ENCODE measurements around the gene IRX5.

Gene IRX5

GRCh38 chr16:54952195-54952594, 21.5 kb downstream of the IRX5 start:
- FAIRE-seq (no peak), DNase-seq (ENCODE audit: insufficient read length, low spot score) (no peak)
- TF ChIP-seq, protein P1, sequence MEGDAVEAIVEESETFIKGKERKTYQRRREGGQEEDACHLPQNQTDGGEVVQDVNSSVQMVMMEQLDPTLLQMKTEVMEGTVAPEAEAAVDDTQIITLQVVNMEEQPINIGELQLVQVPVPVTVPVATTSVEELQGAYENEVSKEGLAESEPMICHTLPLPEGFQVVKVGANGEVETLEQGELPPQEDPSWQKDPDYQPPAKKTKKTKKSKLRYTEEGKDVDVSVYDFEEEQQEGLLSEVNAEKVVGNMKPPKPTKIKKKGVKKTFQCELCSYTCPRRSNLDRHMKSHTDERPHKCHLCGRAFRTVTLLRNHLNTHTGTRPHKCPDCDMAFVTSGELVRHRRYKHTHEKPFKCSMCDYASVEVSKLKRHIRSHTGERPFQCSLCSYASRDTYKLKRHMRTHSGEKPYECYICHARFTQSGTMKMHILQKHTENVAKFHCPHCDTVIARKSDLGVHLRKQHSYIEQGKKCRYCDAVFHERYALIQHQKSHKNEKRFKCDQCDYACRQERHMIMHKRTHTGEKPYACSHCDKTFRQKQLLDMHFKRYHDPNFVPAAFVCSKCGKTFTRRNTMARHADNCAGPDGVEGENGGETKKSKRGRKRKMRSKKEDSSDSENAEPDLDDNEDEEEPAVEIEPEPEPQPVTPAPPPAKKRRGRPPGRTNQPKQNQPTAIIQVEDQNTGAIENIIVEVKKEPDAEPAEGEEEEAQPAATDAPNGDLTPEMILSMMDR (IDR thresholded peaks at IDR 0.05; ENCODE audit: insufficient read depth, missing control alignments): no peak

- TF ChIP-seq, protein P1 (IDR thresholded peaks at IDR 0.05; ENCODE audit: insufficient read depth, missing control alignments): no peak
- FAIRE-seq: no peak
Observed at GRCh38 chr16:54953461-54953860, 22.8 kb downstream of the IRX5 start.

DNA sequence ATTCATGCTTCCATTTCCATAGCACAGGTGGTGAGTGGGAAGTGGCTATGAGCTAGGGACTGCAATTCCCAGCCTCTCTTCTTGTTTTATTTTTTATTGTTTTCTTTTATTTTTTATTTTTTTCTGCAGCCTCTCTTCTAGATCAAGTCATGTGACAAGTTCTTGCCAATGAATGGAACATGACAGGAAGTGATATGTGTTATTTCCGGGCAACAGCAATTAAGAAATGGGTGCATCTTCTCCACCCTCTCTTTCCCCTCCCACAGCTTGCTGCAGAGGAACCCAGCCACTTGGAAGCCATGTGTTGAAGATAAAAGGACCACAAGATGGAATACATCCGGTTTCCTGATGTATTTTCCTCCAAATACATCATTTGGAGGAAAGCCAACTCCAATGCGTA, 23.6 kb downstream of the IRX5 start:
- TF ChIP-seq, protein P1 (IDR thresholded peaks at IDR 0.05; ENCODE audit: insufficient read depth, missing control alignments): no peak
- no peak for DNase-seq (ENCODE audit: insufficient read length, low spot score)
- FAIRE-seq: no peak

More at GRCh38 chr16:54953461-54953860, 22.8 kb downstream of the IRX5 start:
- no peak for DNase-seq (ENCODE audit: insufficient read length, low spot score)

- TF ChIP-seq, protein P1 (IDR thresholded peaks at IDR 0.05; ENCODE audit: insufficient read depth, missing control alignments): no peak
- FAIRE-seq (no peak), DNase-seq (ENCODE audit: insufficient read length, low spot score) (no peak)
Observed at GRCh38 chr16:54955757-54956156, 25.1 kb downstream of the IRX5 start.

- TF ChIP-seq, protein P1 (IDR thresholded peaks at IDR 0.05; ENCODE audit: insufficient read depth, missing control alignments): peak; percentile 58
- DNase-seq (ENCODE audit: insufficient read length, low spot score) (no peak), FAIRE-seq (no peak)
Observed at GRCh38 chr16:54957403-54958166, 26.9 kb downstream of the IRX5 start.

GRCh38 chr16:54962045-54962444, 31.4 kb downstream of the IRX5 start:
- TF ChIP-seq, protein P1 (IDR thresholded peaks at IDR 0.05; ENCODE audit: insufficient read depth, missing control alignments): no peak
- FAIRE-seq (no peak), DNase-seq (ENCODE audit: insufficient read length, low spot score) (no peak)

DNA sequence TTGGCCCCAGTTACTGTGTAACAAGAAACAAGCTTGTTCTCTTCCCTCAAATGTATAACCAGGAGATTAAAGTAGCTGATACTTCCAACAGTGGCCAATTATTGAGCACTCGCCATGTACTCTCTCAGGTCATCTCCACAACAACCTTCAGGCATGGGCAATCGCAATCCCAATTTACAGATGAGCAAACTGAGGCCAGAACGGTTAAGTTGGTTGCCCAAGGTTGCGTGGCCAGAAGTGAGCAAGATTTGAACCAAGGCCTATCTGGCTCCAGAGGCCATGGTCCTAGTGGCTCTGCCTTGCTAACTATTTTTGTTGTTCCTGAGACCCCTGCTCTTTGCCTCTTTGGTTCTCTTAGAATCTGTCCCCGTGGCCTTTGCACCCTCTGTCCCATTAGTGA, 33.6 kb downstream of the IRX5 start:
- FAIRE-seq (no peak), DNase-seq (ENCODE audit: insufficient read length, low spot score) (no peak)
- TF ChIP-seq, protein P1 (IDR thresholded peaks at IDR 0.05; ENCODE audit: insufficient read depth, missing control alignments): no peak

All from D721Med (cell line).